GM12878 (cell line): ENCODE measurements around the gene DENND1A. TPM values are rescaled to one million over a fixed set of nuclear protein-coding genes. Genes with fewer than 3 reads are reported as not detected.

Experiments
- ATAC-seq: fragments of 200-7000 bp; cut with Tn5 transposase; 3 replicates; pipeline ENCODE4 v1.9.1; 2020; ENCODE audit warnings: mild to moderate bottlenecking, moderate library complexity
- BruUV-seq: library from RNA; stranded (reverse); fragments of 400-500 nt; replicated peaks from 2 replicates; lab custom pipeline; 2021; lab: Mats Ljungman, UMichigan
- CTCF ChIA-PET: fragments of 300-600 bp; sonication (Branson Sonifier 250); formaldehyde crosslinking; extraction: SDS; loops from one replicate; lab custom pipeline; 2021; ENCODE audit warnings: inconsistent platforms; lab: Yijun Ruan, JAX
- POLR2A ChIA-PET: fragments of 350-600 bp; formaldehyde crosslinking; extraction: SDS; loops from one replicate; lab custom pipeline; 2021; ENCODE audit warnings: inconsistent platforms; lab: Charles Lee
- RAD21 ChIA-PET: fragments of 300-600 bp; sonication (Branson Sonifier 250); formaldehyde crosslinking; loops from one replicate; lab custom pipeline; 2023; ENCODE audit warnings: antibody characterized with exemption; ENCODE audit not compliant: unreplicated experiment; lab: Charles Lee
- SMC1A ChIA-PET: fragments of 300-600 bp; sonication (Branson Sonifier 250); formaldehyde crosslinking; loops from one replicate; lab custom pipeline; 2023; ENCODE audit not compliant: unreplicated experiment, uncharacterized antibody; lab: Charles Lee
- DNase-seq: peaks from one replicate; pipeline ENCODE4 v3.0.0-alpha.2; 2011; ENCODE audit warnings: low read depth, low spot score
- FAIRE-seq: peaks from 3 replicates; lab custom pipeline; 2011; peaks lifted over from hg19 to GRCh38; lab: Jason Lieb, UNC
- H2AFZ ChIP-seq: 2 replicates; pipeline ENCODE4 v1.6.0; 2011; ENCODE audit warnings: low read depth, low read length, control low read depth; ENCODE audit not compliant: control insufficient read depth
- H3K27ac ChIP-seq: 2 replicates; pipeline ENCODE4 v1.5.1; 2011; ENCODE audit warnings: control low read depth; ENCODE audit not compliant: control insufficient read depth, insufficient read depth
- H3K27me3 ChIP-seq, 2 experiments: replicated peaks in 1 of 2; 2 replicates each; pipeline versions ENCODE4 v1.6.0 to v1.6.1; 2011; ENCODE audit warnings: low read length in 1 of 2; ENCODE audit not compliant: control insufficient read depth in 2 of 2, insufficient read depth in 2 of 2
- H3K36me3 ChIP-seq, 2 experiments: 2 replicates each; pipeline ENCODE4 v1.5.1; 2011; ENCODE audit warnings: low read length in 1 of 2; ENCODE audit not compliant: control insufficient read depth in 2 of 2, insufficient read depth in 2 of 2
- H3K4me1 ChIP-seq: 2 replicates; pipeline ENCODE4 v1.6.1; 2011; ENCODE audit warnings: mild to moderate bottlenecking, low read length, moderate library complexity, mixed read lengths; ENCODE audit not compliant: control insufficient read depth, insufficient read depth
- H3K4me2 ChIP-seq: 2 replicates; pipeline ENCODE4 v1.6.0; 2011; ENCODE audit warnings: control low read depth; ENCODE audit not compliant: control insufficient read depth, insufficient read depth
- H3K4me3 ChIP-seq: fragments of 200-600 bp; sonication (generic); 2 replicates; pipeline ENCODE4 v1.5.1; 2016
- H3K79me2 ChIP-seq: 2 replicates; pipeline ENCODE4 v1.6.0; 2011; ENCODE audit warnings: low read length; ENCODE audit not compliant: control insufficient read depth, insufficient read depth
- H3K9ac ChIP-seq: 2 replicates; pipeline ENCODE4 v1.8.0; 2011; ENCODE audit warnings: low read length, control low read depth, mixed read lengths; ENCODE audit not compliant: control insufficient read depth, insufficient read depth
- H3K9me3 ChIP-seq: replicated peaks from 3 replicates; pipeline ENCODE4 v1.5.1; 2011; ENCODE audit warnings: mild to moderate bottlenecking, low read length; ENCODE audit not compliant: control insufficient read depth, insufficient read depth
- H4K20me1 ChIP-seq: 2 replicates; pipeline ENCODE4 v1.6.0; 2011; ENCODE audit not compliant: control insufficient read depth, insufficient read depth
- BACH1 ChIP-seq: fragments of 450-650 bp; IDR thresholded peaks from 2 replicates; pipeline ENCODE4 v1.6.1; 2017; ENCODE audit warnings: mild to moderate bottlenecking, borderline replicate concordance
- E2F4 ChIP-seq: IDR thresholded peaks from 2 replicates; pipeline ENCODE4 v1.6.1; 2012; ENCODE audit warnings: low read depth, low read length, improper control_type of control experiment
- HSF1 ChIP-seq: fragments of 150-350 bp; IDR thresholded peaks from 2 replicates; pipeline ENCODE4 v1.6.1; 2014; ENCODE audit warnings: mild to moderate bottlenecking, low read depth, low read length
- NFXL1 ChIP-seq: fragments of 450-650 bp; IDR thresholded peaks from 2 replicates; pipeline ENCODE4 v1.6.1; 2017; ENCODE audit warnings: antibody characterized with exemption, mild to moderate bottlenecking, borderline replicate concordance
- POLR2A ChIP-seq: IDR thresholded peaks from 2 replicates; pipeline ENCODE4 v1.6.1; 2011; ENCODE audit warnings: low read depth, mild to moderate bottlenecking, low read length
- POU2F2 ChIP-seq: IDR thresholded peaks from 3 replicates; pipeline ENCODE4 v1.6.1; 2011; ENCODE audit warnings: low read depth, mild to moderate bottlenecking, low read length, borderline replicate concordance
- SREBF2 ChIP-seq: IDR thresholded peaks from 2 replicates; pipeline ENCODE4 v1.6.1; 2012; ENCODE audit warnings: mild to moderate bottlenecking, low read length
- TAF1 ChIP-seq: IDR thresholded peaks from 2 replicates; pipeline ENCODE4 v1.6.1; 2011; ENCODE audit warnings: mild to moderate bottlenecking, low read depth, low read length, borderline replicate concordance
- WGBS: methylation state at CpG from one replicate; pipeline ENCODE4 v1.1.6; 2016; ENCODE audit warnings: low lambda C conversion rate; ENCODE audit not compliant: insufficient replicate concordance, insufficient coverage; ENCODE audit errors: missing lambda C conversion rate; 5-methylcytosine and 5-hydroxymethylcytosine counted together
- in situ Hi-C: fragments of 300-500 bp; cut with MboI; formaldehyde crosslinking; loops from 9 replicates; pipeline ENCODE4 v1.14.3; 2018; ENCODE audit warnings: mixed read lengths
- intact Hi-C: fragments of 100-400 bp; cut with micrococcal nuclease; formaldehyde crosslinking; loops from one replicate; pipeline ENCODE4 v1.14.2; 2022; ENCODE audit not compliant: unreplicated experiment
- polyA plus RNA-seq, 11 experiments: library from polyadenylated mRNA; depleted of rRNA in 4 of 11; unstranded in 6 of 11; stranded (reverse) in 5 of 11; fragments of >200 nt; fragmentation: Nextera tagmentation in 4 of 11; fragmentation: Illumina TruSeq in 1 of 11; extraction: Ambion mirVana in 4 of 11; extraction: Trizol in 1 of 11; gene quantifications; 1 replicate in 1 of 11; 2 replicates in 10 of 11; pipeline versions ENCODE4 v1.2.1 to v1.2.3, GENCODE V29; 2011 to 2016; ENCODE audit warnings: inconsistent platforms in 2 of 11, missing spikeins in 2 of 11, low read depth in 1 of 11
- total RNA-seq, 4 experiments: library from RNA; depleted of rRNA in 3 of 4; stranded (reverse); fragments of >200 nt in 3 of 4; fragmentation: Illumina TruSeq in 1 of 4; extraction: Trizol in 1 of 4; gene quantifications; 2 replicates each; pipeline versions ENCODE4 v1.2.1 to v1.2.3, GENCODE V29; 2013 to 2021

Gene DENND1A
- total and polyA plus RNA-seq, 10 of the 15 experiments (the other 5 are each of a cell fraction or from before 2014, with no cell fraction given) = 14.1 to 48.6 (median 35.2) TPM

GRCh38 chr9:123614306-123615263 lies 315.3 kb downstream of the DENND1A start:
- Histone ChIP-seq H3K4me1 (0 out of 2 replicates have a peak, but pooled peaks cover 7% of the 10 kb centered on the region), H3K27me3 (no peaks in the 10 kb centered on the region), H3K4me2 (no peak overlapping the region), H3K9ac (no peak overlapping the region), H2AFZ (no peak overlapping the region), H3K9me3 (no peaks in the 10 kb centered on the region), H3K27ac (no peak overlapping the region), H3K4me3 (no peak overlapping the region), H3K79me2 (no peaks in the 10 kb centered on the region), H3K36me3 (no peaks in the 10 kb centered on the region; a peak in 2 of 4 replicates), H4K20me1 (no peaks in the 10 kb centered on the region)
- ChIA-PET SMC1A (interaction anchor here (0.6 to 4.7 kb wide), 17 partner anchors 10 to 417 kb away, joined by 3 to 26 read pairs (median 4); no protein-coding TSS in a partner anchor), POLR2A (interaction anchor here (1.2 to 1.6 kb wide), 2 partner anchors 8 to 10 kb away, joined by 3 to 4 read pairs; no protein-coding TSS in a partner anchor), CTCF (interaction anchor here (1.0 to 3.4 kb wide), 6 partner anchors 9 to 427 kb away, joined by 3 to 15 read pairs (median 5); no protein-coding TSS in a partner anchor), RAD21 (interaction anchor here (0.6 to 2.1 kb wide), 9 partner anchors 23 to 426 kb away, joined by 3 to 12 read pairs (median 3); no protein-coding TSS in a partner anchor)
- 89% methylated on average over 11 of the region's 11 CpGs for WGBS
- TF ChIP-seq POLR2A = no peak
- intact Hi-C loops = no loop called here
- no TSS peak for BruUV-seq
- FAIRE-seq (no peak), ATAC-seq (no peak), DNase-seq (no peak)
- in situ Hi-C loops = no loop called here

- no peak overlapping the region for H3K27ac ChIP-seq
- FAIRE-seq = no peak
- ChIA-PET POLR2A (no interaction called here), CTCF (interaction anchor here (1.1 kb wide), 1 partner anchor 12 kb away, joined by 3 read pairs; no protein-coding TSS in a partner anchor), RAD21 (interaction anchor here (1.0 to 1.3 kb wide), 2 partner anchors 26 to 255 kb away, joined by 3 to 4 read pairs; no protein-coding TSS in a partner anchor), SMC1A (interaction anchor here (1.0 to 1.5 kb wide), 6 partner anchors 11 to 428 kb away, joined by 3 to 7 read pairs (median 3); no protein-coding TSS in a partner anchor)
- H2AFZ ChIP-seq = no peak overlapping the region
- H3K9ac ChIP-seq = no peak overlapping the region
- intact Hi-C loops (no loop called here), in situ Hi-C loops (no loop called here)
- peaks cover 18% of the 10 kb centered on the region for H3K4me1 ChIP-seq
- no peaks in the 10 kb centered on the region; a peak in 1 of 4 replicates for H3K36me3 ChIP-seq
- H4K20me1 ChIP-seq = no peaks in the 10 kb centered on the region
- no peaks in the 10 kb centered on the region for H3K79me2 ChIP-seq
- no TSS peak for BruUV-seq
- no peak for ATAC-seq
- DNase-seq = no peak
- no peaks in the 10 kb centered on the region for H3K9me3 ChIP-seq
- no peak overlapping the region for H3K4me2 ChIP-seq
- 86% methylated on average over 1 of the region's 1 CpG for WGBS
- H3K27me3 ChIP-seq = no peaks in the 10 kb centered on the region
- H3K4me3 ChIP-seq = no peak overlapping the region
- TF ChIP-seq SREBF2 = no peak
- TF ChIP-seq TAF1 = no peak
- no peak for TF ChIP-seq BACH1
- TF ChIP-seq NFXL1 = no peak
- TF ChIP-seq POU2F2 = no peak
- no peak for TF ChIP-seq HSF1
- no peak for TF ChIP-seq E2F4
Measured at GRCh38 chr9:123611226-123611625, 318.7 kb downstream of the DENND1A start.
